Upper lobe of left lung (tissue), 6 donors: ENCODE measurements around the gene SLC22A16. TPM values are rescaled to one million over a fixed set of nuclear protein-coding genes. Genes with fewer than 3 reads are reported as not detected.
A peak's percentile ranks its signal among the peaks of the same experiment; 100 is the strongest.
"Not testable (repeated sequence)": the region's sequence is repeated elsewhere in the genome, so short reads cannot be mapped to it uniquely, and the experiment has no call there.

ENCODE experiments used
- ATAC-seq, 2 donors: fragments of 200-7000 bp; cut with Tn5 transposase; one replicate each; pipeline ENCODE4 v1.9.1; 2022; ENCODE audit warnings: mild to moderate bottlenecking in 2 of 2, moderate library complexity in 2 of 2; ENCODE audit not compliant: low FRiP score in 2 of 2
- DNase-seq, 2 donors: peaks; one replicate each; pipeline ENCODE4 v3.0.0-alpha.2; 2019 to 2020
- H3K27ac ChIP-seq, 4 donors: fragments of 200-600 bp; sonication (generic); one replicate each; pipeline ENCODE4 v1.5.1; 2016 to 2019
- H3K27me3 ChIP-seq, 4 donors: fragments of 200-600 bp; sonication (generic); one replicate each; pipeline ENCODE4 v1.5.1; 2017 to 2019
- H3K36me3 ChIP-seq, 4 donors: fragments of 200-600 bp; sonication (generic); one replicate each; pipeline ENCODE4 v1.5.1; 2016 to 2019
- H3K4me1 ChIP-seq, 4 donors: fragments of 200-600 bp; sonication (generic); one replicate each; pipeline ENCODE4 v1.5.1; 2018 to 2019
- H3K4me3 ChIP-seq, 4 donors: fragments of 200-600 bp; sonication (generic); one replicate each; pipeline ENCODE4 v1.5.1; 2017 to 2019; ENCODE audit warnings: mild to moderate bottlenecking in 2 of 4, moderate library complexity in 1 of 4
- H3K9me3 ChIP-seq, 4 donors: fragments of 200-600 bp; sonication (generic); one replicate each; pipeline ENCODE4 v1.5.1; 2018 to 2019
- CTCF ChIP-seq, 6 experiments: fragments of 450-650 bp in 4 of 6; fragments of 200-600 bp in 2 of 6; sonication (generic) in 2 of 6; IDR thresholded peaks; one replicate each; pipeline ENCODE4 v1.5.1; 2016 to 2019; ENCODE audit warnings: antibody characterized with exemption in 6 of 6
- EP300 ChIP-seq, 4 donors: sonication (generic); formaldehyde crosslinking; IDR thresholded peaks; one replicate each; pipeline ENCODE4 v1.5.1; 2017; ENCODE audit warnings: antibody characterized with exemption in 4 of 4, control low read depth in 2 of 4
- POLR2A ChIP-seq, 4 donors: fragments of 450-650 bp; IDR thresholded peaks; one replicate each; pipeline ENCODE4 v1.5.1; 2016 to 2017; ENCODE audit warnings: antibody characterized with exemption in 4 of 4, mild to moderate bottlenecking in 2 of 4
- POLR2AphosphoS5 ChIP-seq, 2 donors: sonication (generic); formaldehyde crosslinking; IDR thresholded peaks; one replicate each; pipeline ENCODE4 v1.5.1; 2017; ENCODE audit warnings: antibody characterized with exemption in 2 of 2
- WGBS, 2 donors: methylation state at CpG; one replicate each; pipeline ENCODE4 v1.1.5; 2017 to 2018; 5-methylcytosine and 5-hydroxymethylcytosine counted together
- total RNA-seq, 6 donors: library from RNA; depleted of rRNA in 4 of 6; stranded (reverse); fragments of >200 nt in 4 of 6; gene quantifications; one replicate each; pipeline versions ENCODE4 v1.1.0 to v1.2.1, GENCODE V29; 2016 to 2021
- donor health status: DM: no; HTN: no; CAD: no; lungs with moderate emphysema.
- donor health status: DM: no; HTN: yes; CAD: no; lungs with severe emphysema.

The SLC22A16 gene
- total RNA-seq, 6 donors from 2014 or later = 0.20 to 1.7 (median 0.59) TPM; not detected in 2

- ATAC-seq (peak in 1 of 2 donors; percentile 43), DNase-seq (no peak)
- Histone ChIP-seq H3K27me3 (no peaks in the 10 kb centered on the region), H3K4me3 (no peak overlapping the region), H3K9me3 (no peaks in the 10 kb centered on the region), H3K4me1 (peaks cover 0 to 8% (median 0%) of the 10 kb centered on the region in 4 donors), H3K36me3 (no peaks in the 10 kb centered on the region), H3K27ac (no peak overlapping the region)
- TF ChIP-seq POLR2AphosphoS5 (IDR thresholded peaks at IDR 0.05) (no peak), EP300 (IDR thresholded peaks at IDR 0.05) (no peak), CTCF (IDR thresholded peaks at IDR 0.05) (no peak), POLR2A (IDR thresholded peaks at IDR 0.05) (no peak)
- 70 to 72% methylated on average over 1 of the region's 1 CpG for WGBS, 2 donors
Measured at GRCh38 chr6:110509617-110510241, 33.3 kb upstream of the SLC22A16 start.

GRCh38 chr6:110504891-110505290, 28.5 kb upstream of the SLC22A16 start:
- ATAC-seq, H3K27ac ChIP-seq, H3K36me3 ChIP-seq, H3K9me3 ChIP-seq, H3K4me1 ChIP-seq, H3K4me3 ChIP-seq, DNase-seq, H3K27me3 ChIP-seq: not testable (repeated sequence)
- WGBS, 2 donors = 61 to 80% methylated on average over 2 of the region's 2 CpGs

GRCh38 chr6:110495949-110496348, 19.5 kb upstream of the SLC22A16 start:
- Histone ChIP-seq H3K36me3 (no peaks in the 10 kb centered on the region), H3K27ac (no peak overlapping the region), H3K4me3 (no peak overlapping the region), H3K4me1 (no peaks in the 10 kb centered on the region), H3K9me3 (no peaks in the 10 kb centered on the region), H3K27me3 (no peaks in the 10 kb centered on the region)
- WGBS, 2 donors = 77 to 80% methylated on average over 4 of the region's 4 CpGs
- no peak for DNase-seq
- no peak for ATAC-seq
- TF ChIP-seq POLR2A (IDR thresholded peaks at IDR 0.05) (no peak), CTCF (IDR thresholded peaks at IDR 0.05) (no peak)

GRCh38 chr6:110493253-110493800, 16.9 kb upstream of the SLC22A16 start:
- H3K36me3 ChIP-seq = no peaks in the 10 kb centered on the region
- no peak overlapping the region for H3K4me3 ChIP-seq
- TF ChIP-seq EP300 (IDR thresholded peaks at IDR 0.05) (no peak), POLR2AphosphoS5 (IDR thresholded peaks at IDR 0.05) (no peak), POLR2A (IDR thresholded peaks at IDR 0.05) (no peak), CTCF (IDR thresholded peaks at IDR 0.05) (no peak)
- no peaks in the 10 kb centered on the region for H3K27me3 ChIP-seq
- H3K9me3 ChIP-seq = no peaks in the 10 kb centered on the region
- H3K27ac ChIP-seq = no peak overlapping the region
- ATAC-seq (no peak), DNase-seq (no peak)
- WGBS, 2 donors = 81 to 83% methylated on average over 9 of the region's 9 CpGs
- H3K4me1 ChIP-seq = no peaks in the 10 kb centered on the region

- 71 to 77% methylated on average over 7 of the region's 7 CpGs for WGBS, 2 donors
- no peak overlapping the region for H3K27ac ChIP-seq
- H3K4me3 ChIP-seq = no peak overlapping the region
- no peaks in the 10 kb centered on the region for H3K9me3 ChIP-seq
- no peak for TF ChIP-seq POLR2A (IDR thresholded peaks at IDR 0.05)
- no peak for TF ChIP-seq CTCF (IDR thresholded peaks at IDR 0.05)
- no peak for TF ChIP-seq EP300 (IDR thresholded peaks at IDR 0.05)
- TF ChIP-seq POLR2AphosphoS5 (IDR thresholded peaks at IDR 0.05) = no peak
- no peak for ATAC-seq
- DNase-seq = no peak
- H3K4me1 ChIP-seq = no peaks in the 10 kb centered on the region
- no peaks in the 10 kb centered on the region for H3K36me3 ChIP-seq
- H3K27me3 ChIP-seq = no peaks in the 10 kb centered on the region
Measured at GRCh38 chr6:110492584-110492983, 16.2 kb upstream of the SLC22A16 start.
